Activated CD4-positive, alpha-beta T cell treated with anti-CD3 and anti-CD28 coated beads for 4 hours (primary cell): Measurements from ENCODE around the gene RASD1.
"Not testable (repeated sequence)": the region's sequence is repeated elsewhere in the genome, so short reads cannot be mapped to it uniquely, and the experiment has no call there.

Experiments used
- DNase-seq, 2 donors: peaks; one replicate each; pipeline ENCODE4 v3.0.0-alpha.2; 2020

RASD1 gene

DNA sequence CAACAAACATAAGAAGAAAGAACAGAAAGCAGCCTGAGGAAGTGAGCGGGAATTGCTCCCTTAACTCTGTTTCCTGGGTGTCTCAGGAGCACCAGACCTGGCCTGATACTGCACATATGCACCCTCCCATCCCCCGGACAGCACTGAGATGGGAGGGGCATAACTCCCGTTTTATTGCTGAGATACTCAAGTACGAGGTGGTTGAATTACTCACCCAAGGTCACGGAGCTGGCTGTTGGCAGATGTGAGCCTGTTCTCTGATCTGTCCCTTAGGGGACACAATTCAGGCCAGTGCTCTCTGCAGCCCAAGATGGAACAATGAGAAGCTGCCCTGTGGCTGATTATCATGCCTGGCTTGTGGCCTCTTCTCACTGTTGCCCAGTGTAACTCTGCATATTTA is 28.5 kb downstream of the RASD1 start:
- DNase-seq = no peak

DNA sequence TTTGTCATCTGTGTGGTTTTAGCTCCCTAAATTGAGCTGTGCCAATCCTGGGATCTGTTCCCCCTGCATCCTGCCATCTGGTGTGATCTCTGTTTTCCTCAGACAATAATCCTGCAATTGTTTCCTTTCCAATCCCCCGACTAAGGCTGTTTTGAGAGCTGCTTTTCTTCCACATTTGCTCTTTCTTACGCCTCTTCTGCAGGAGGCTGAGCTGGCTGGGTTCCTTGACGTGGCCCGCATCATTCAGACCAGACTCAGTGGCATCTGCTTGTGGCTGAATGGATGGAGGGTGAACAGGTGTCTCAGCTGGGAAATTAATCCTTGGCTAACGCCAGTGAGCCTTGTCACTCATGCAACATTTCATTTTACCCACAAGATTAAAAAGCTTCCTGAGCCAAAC is 29.2 kb downstream of the RASD1 start:
- no peak for DNase-seq

DNA sequence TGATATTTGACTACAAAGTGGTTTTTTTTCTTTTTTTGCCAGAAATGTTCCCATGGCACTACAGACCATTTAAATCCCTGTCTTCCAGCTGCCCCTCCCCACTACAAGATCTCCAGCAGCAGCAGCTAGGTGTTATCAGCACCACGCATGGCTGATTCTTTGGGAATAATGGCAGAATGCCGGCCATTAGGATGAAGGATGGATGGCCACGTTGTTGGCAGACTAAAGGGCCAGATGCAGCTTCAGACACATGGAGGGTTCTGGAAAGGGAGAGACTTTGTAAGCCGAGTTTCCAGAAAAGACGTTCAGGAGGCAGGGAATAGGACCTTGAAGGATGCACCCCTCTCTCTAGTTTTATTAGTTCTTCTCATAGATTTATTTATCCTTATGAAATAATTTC is 29.7 kb downstream of the RASD1 start:
- no peak for DNase-seq

DNA sequence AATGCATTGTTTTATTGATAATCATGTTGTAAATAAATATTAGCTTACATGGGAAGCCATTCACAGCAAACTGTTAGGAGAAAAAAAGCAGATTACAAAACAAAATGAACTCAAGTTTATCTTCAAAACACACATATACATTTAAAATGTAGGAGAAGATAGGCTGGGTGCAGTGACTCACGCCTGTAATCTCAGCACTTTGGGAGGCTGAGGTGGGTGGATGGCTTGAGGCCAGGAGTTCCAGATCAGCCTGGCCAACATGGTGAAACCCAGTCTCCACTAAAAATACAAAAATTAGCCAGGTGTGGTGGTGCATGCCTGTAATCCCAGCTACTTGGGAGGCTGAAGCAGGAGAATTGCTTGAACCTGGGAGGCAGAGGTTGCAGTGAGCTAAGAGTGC is 30.3 kb downstream of the RASD1 start:
- not testable (repeated sequence) for DNase-seq

DNA sequence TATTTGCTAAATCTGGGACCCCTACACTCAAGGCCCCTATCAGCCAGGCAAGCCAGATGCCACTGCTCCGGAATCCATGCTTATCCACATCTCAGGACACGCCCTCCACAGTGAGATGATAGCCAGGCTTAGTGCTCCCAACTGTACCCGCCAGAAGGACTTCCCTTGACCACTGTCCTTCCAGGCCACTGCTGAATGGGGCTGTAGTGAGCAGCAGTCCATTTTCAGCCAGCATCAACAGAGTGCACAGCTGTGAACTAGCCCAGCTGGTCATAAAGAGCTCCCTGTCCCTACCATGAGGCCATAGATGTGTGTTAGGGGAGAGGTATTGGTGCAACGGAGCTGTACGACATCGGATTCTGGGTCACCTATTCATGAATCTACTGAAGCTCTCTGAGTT is 32.4 kb downstream of the RASD1 start:
- DNase-seq = no peak

- no peak for DNase-seq
These were observed 34.0 kb downstream of the RASD1 start for GRCh38 chr17:17462048-17462824.

GRCh38 chr17:17460038-17460437 is 36.2 kb downstream of the RASD1 start:
- no peak for DNase-seq

GRCh38 chr17:17457680-17458079 is 38.5 kb downstream of the RASD1 start:
- DNase-seq = no peak

- DNase-seq = no peak
These were observed 39.9 kb downstream of the RASD1 start for GRCh38 chr17:17456251-17456650.

- no peak for DNase-seq
These were observed 41.0 kb downstream of the RASD1 start for GRCh38 chr17:17455173-17455572.

GRCh38 chr17:17454700-17455099 is 41.5 kb downstream of the RASD1 start:
- not testable (repeated sequence) for DNase-seq

- no peak for DNase-seq
These were observed 41.9 kb downstream of the RASD1 start for GRCh38 chr17:17454276-17454675.

DNA sequence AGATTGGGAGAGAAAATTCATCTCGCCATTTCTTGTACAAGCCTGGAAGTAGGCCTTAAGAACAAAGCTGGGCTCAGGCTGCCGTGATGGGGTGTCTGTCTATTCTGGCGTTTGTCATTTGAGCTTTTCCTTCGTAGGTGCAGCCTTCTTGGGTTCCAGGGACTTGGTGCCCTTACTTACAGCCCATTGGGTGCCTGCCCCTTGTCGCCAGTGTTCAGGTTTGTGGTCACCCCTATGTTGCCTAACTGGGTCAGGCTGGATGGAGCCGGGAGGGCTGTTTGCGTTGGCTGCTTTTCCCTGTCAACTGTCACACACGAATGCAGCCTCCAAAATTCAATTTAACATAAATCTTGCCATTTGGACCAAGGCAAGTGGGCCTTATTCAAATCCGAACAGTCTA is 43.1 kb downstream of the RASD1 start:
- no peak for DNase-seq

DNA sequence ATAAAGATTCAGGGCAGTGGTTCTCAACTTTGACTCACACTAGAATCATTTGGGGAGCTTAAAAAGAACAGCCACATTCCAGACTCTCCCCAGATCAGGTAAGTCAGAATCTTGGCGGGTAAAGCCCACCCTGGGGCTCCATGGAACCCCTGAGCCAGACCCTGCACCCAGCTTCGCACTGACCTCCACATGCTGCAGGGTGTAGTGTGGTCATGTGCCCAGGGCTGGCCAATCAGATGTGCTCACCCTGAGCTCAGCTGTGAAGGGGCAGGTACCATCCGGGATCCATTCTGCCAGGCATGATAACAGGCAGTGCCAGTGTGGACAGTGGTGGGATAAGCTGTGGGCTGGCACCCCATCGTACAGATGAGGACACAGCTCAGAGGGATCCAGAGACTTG is 47.5 kb downstream of the RASD1 start:
- no peak for DNase-seq

GRCh38 chr17:17448076-17448475 is 48.1 kb downstream of the RASD1 start:
- no peak for DNase-seq

- DNase-seq = no peak
These were observed 48.9 kb downstream of the RASD1 start for GRCh38 chr17:17447264-17447663.

- DNase-seq = no peak
These were observed 49.5 kb downstream of the RASD1 start for GRCh38 chr17:17446666-17447155.

GRCh38 chr17:17445925-17446665 is 50.1 kb downstream of the RASD1 start:
- DNase-seq = no peak

DNA sequence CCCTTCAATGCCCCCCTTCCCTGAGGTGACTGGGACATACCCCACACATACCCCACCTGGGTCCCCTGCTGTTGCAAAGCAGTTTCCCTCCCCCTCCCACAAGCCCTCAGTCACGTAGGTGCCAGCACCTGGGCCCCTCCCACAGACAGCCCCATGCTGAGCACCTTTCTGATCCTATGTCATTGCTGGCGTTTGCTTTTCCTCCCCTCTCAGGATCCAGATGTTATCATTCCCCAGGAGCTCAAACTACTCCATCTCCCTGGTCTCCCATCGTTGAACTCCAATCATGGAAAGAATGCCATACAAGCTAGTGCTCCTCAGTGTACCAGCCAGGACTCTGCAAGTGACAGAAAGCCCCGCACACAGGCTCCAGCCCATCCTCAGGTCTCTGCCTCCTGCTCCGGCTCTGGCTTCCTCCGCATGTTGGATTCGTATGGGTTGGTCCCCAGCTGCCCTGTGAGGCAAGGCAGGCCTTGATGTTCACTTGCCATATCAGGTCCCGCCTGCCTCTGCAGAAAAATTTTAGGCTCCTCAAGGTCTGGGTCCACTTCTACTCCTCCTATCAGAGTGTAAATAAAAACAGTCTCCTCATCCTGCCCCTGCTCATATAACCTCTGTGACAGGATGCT is 50.8 kb downstream of the RASD1 start:
- no peak for DNase-seq
